Measurements from ENCODE around the gene POLG2.

The POLG2 gene

GRCh38 chr17:64496786-64497564 is at the start of gene POLG2:
Gene POLG2, minus strand, starts transcription at chr17:64497054. Its CDS starts 86 bp downstream, at chr17:64496968.
- Mint-ChIP-seq H3K4me1 (ENCODE audit: low read depth) (peaks cover 81% of the 10 kb centered on the region), H3K27me3 (no peaks in the 10 kb centered on the region), H3K4me3 (peak within 1 kb of the TSS; percentile 99), H3K27ac (peak within 1 kb of the TSS; percentile 100), H3K9me3 (no peaks in the 10 kb centered on the region), H3K36me3 (ENCODE audit: low read depth) (peaks cover 89% of the 10 kb centered on the region)
- peak; percentile 95 for DNase-seq

- Mint-ChIP-seq H3K27ac (no peak overlapping the region), H3K9me3 (no peaks in the 10 kb centered on the region), H3K4me1 (ENCODE audit: low read depth) (no peaks in the 10 kb centered on the region)
These were observed 47.9 kb upstream of the POLG2 start for GRCh38 chr17:64544742-64545141.

GRCh38 chr17:64540118-64540776 is 43.4 kb upstream of the POLG2 start:
- H3K36me3 Mint-ChIP-seq (ENCODE audit: low read depth): peaks cover 79% of the 10 kb centered on the region
- H3K9me3 Mint-ChIP-seq: no peaks in the 10 kb centered on the region
- H3K27ac Mint-ChIP-seq: peak overlapping the region; percentile 17
- H3K27me3 Mint-ChIP-seq: no peaks in the 10 kb centered on the region
- no peak for DNase-seq
- H3K4me3 Mint-ChIP-seq: no peak overlapping the region
- H3K4me1 Mint-ChIP-seq (ENCODE audit: low read depth): no peaks in the 10 kb centered on the region

More at GRCh38 chr17:64544742-64545141, 47.9 kb upstream of the POLG2 start:
- DNase-seq: no peak
- Mint-ChIP-seq H3K27me3 (no peaks in the 10 kb centered on the region), H3K4me3 (no peak overlapping the region), H3K36me3 (ENCODE audit: low read depth) (peaks cover 69% of the 10 kb centered on the region)

- peaks cover 81% of the 10 kb centered on the region for H3K36me3 Mint-ChIP-seq (ENCODE audit: low read depth)
- no peak for DNase-seq
- H3K4me3 Mint-ChIP-seq: no peak overlapping the region
- no peaks in the 10 kb centered on the region for H3K9me3 Mint-ChIP-seq
- H3K4me1 Mint-ChIP-seq (ENCODE audit: low read depth): no peaks in the 10 kb centered on the region
- H3K27me3 Mint-ChIP-seq: no peaks in the 10 kb centered on the region
- H3K27ac Mint-ChIP-seq: peak overlapping the region; percentile 55
These were observed 41.8 kb upstream of the POLG2 start for GRCh38 chr17:64538508-64539130.

- H3K27me3 Mint-ChIP-seq: no peaks in the 10 kb centered on the region
- H3K4me1 Mint-ChIP-seq (ENCODE audit: low read depth): no peaks in the 10 kb centered on the region
- peaks cover 85% of the 10 kb centered on the region for H3K36me3 Mint-ChIP-seq (ENCODE audit: low read depth)
- no peaks in the 10 kb centered on the region for H3K9me3 Mint-ChIP-seq
- peak overlapping the region; percentile 42 for H3K27ac Mint-ChIP-seq
- DNase-seq: no peak
- no peak overlapping the region for H3K4me3 Mint-ChIP-seq
These were observed 40.6 kb upstream of the POLG2 start for GRCh38 chr17:64537488-64537887.

GRCh38 chr17:64536913-64537312 is 40.1 kb upstream of the POLG2 start:
- no peaks in the 10 kb centered on the region for H3K4me1 Mint-ChIP-seq (ENCODE audit: low read depth)
- no peak overlapping the region for H3K4me3 Mint-ChIP-seq
- peak overlapping the region; percentile 42 for H3K27ac Mint-ChIP-seq
- H3K36me3 Mint-ChIP-seq (ENCODE audit: low read depth): peaks cover 85% of the 10 kb centered on the region
- H3K27me3 Mint-ChIP-seq: no peaks in the 10 kb centered on the region
- no peak for DNase-seq
- no peaks in the 10 kb centered on the region for H3K9me3 Mint-ChIP-seq

- Mint-ChIP-seq H3K27me3 (no peaks in the 10 kb centered on the region), H3K4me1 (ENCODE audit: low read depth) (no peaks in the 10 kb centered on the region)
- no peak for DNase-seq
These were observed 38.5 kb upstream of the POLG2 start for GRCh38 chr17:64535357-64535756.

GRCh38 chr17:64534187-64534586 is 37.3 kb upstream of the POLG2 start:
- Mint-ChIP-seq H3K36me3 (ENCODE audit: low read depth) (peaks cover 99% of the 10 kb centered on the region), H3K4me3 (no peak overlapping the region), H3K4me1 (ENCODE audit: low read depth) (no peaks in the 10 kb centered on the region), H3K27ac (peak overlapping the region; percentile 79), H3K9me3 (no peaks in the 10 kb centered on the region), H3K27me3 (no peaks in the 10 kb centered on the region)
- no peak for DNase-seq

More at GRCh38 chr17:64535357-64535756, 38.5 kb upstream of the POLG2 start:
- H3K36me3 Mint-ChIP-seq (ENCODE audit: low read depth): peaks cover 96% of the 10 kb centered on the region
- no peak overlapping the region for H3K4me3 Mint-ChIP-seq
- no peaks in the 10 kb centered on the region for H3K9me3 Mint-ChIP-seq
- H3K27ac Mint-ChIP-seq: peak overlapping the region; percentile 82

- peak overlapping the region; percentile 79 for H3K27ac Mint-ChIP-seq
- no peaks in the 10 kb centered on the region for H3K27me3 Mint-ChIP-seq
- H3K36me3 Mint-ChIP-seq (ENCODE audit: low read depth): peaks cover 99% of the 10 kb centered on the region
- no peaks in the 10 kb centered on the region for H3K4me1 Mint-ChIP-seq (ENCODE audit: low read depth)
- H3K4me3 Mint-ChIP-seq: no peak overlapping the region
- no peak for DNase-seq
- no peaks in the 10 kb centered on the region for H3K9me3 Mint-ChIP-seq
These were observed 36.9 kb upstream of the POLG2 start for GRCh38 chr17:64533784-64534183.

GRCh38 chr17:64532409-64532808 is 35.6 kb upstream of the POLG2 start:
- Mint-ChIP-seq H3K4me1 (ENCODE audit: low read depth) (no peaks in the 10 kb centered on the region), H3K4me3 (no peak overlapping the region), H3K27ac (peak overlapping the region; percentile 79), H3K27me3 (no peaks in the 10 kb centered on the region), H3K9me3 (no peaks in the 10 kb centered on the region), H3K36me3 (ENCODE audit: low read depth) (peaks cover 100% of the 10 kb centered on the region)
- DNase-seq: no peak

- peaks cover 100% of the 10 kb centered on the region for H3K36me3 Mint-ChIP-seq (ENCODE audit: low read depth)
These were observed 35.1 kb upstream of the POLG2 start for GRCh38 chr17:64531955-64532371.

GRCh38 chr17:64529221-64529620 is 32.4 kb upstream of the POLG2 start:
- DNase-seq: no peak
- Mint-ChIP-seq H3K27ac (peak overlapping the region; percentile 8), H3K4me3 (no peak overlapping the region), H3K27me3 (no peaks in the 10 kb centered on the region), H3K36me3 (ENCODE audit: low read depth) (peaks cover 93% of the 10 kb centered on the region), H3K9me3 (no peaks in the 10 kb centered on the region), H3K4me1 (ENCODE audit: low read depth) (no peaks in the 10 kb centered on the region)

More at GRCh38 chr17:64531955-64532371, 35.1 kb upstream of the POLG2 start:
- Mint-ChIP-seq H3K4me3 (no peak overlapping the region), H3K27ac (peak overlapping the region; percentile 79), H3K9me3 (no peaks in the 10 kb centered on the region), H3K4me1 (ENCODE audit: low read depth) (no peaks in the 10 kb centered on the region), H3K27me3 (no peaks in the 10 kb centered on the region)
- DNase-seq: no peak

GRCh38 chr17:64527914-64528313 is 31.1 kb upstream of the POLG2 start:
- Mint-ChIP-seq H3K4me3 (no peak overlapping the region), H3K36me3 (ENCODE audit: low read depth) (peaks cover 91% of the 10 kb centered on the region), H3K27ac (peak overlapping the region; percentile 4), H3K27me3 (no peaks in the 10 kb centered on the region), H3K9me3 (no peaks in the 10 kb centered on the region), H3K4me1 (ENCODE audit: low read depth) (no peaks in the 10 kb centered on the region)
- DNase-seq: no peak

GRCh38 chr17:64520359-64520758 is 23.5 kb upstream of the POLG2 start:
- no peak for DNase-seq
- Mint-ChIP-seq H3K27ac (no peak overlapping the region), H3K36me3 (ENCODE audit: low read depth) (peaks cover 84% of the 10 kb centered on the region), H3K4me1 (ENCODE audit: low read depth) (peaks cover 10% of the 10 kb centered on the region), H3K9me3 (no peaks in the 10 kb centered on the region), H3K27me3 (no peaks in the 10 kb centered on the region), H3K4me3 (no peak overlapping the region)

- Mint-ChIP-seq H3K36me3 (ENCODE audit: low read depth) (peaks cover 86% of the 10 kb centered on the region), H3K4me1 (ENCODE audit: low read depth) (peaks cover 16% of the 10 kb centered on the region), H3K4me3 (no peak overlapping the region), H3K9me3 (no peaks in the 10 kb centered on the region), H3K27me3 (no peaks in the 10 kb centered on the region), H3K27ac (no peak overlapping the region)
- DNase-seq: no peak
These were observed 22.7 kb upstream of the POLG2 start for GRCh38 chr17:64519601-64520000.

Measured in activated T-cell treated with anti-CD3 and anti-CD28 coated beads, Interleukin-2, amount 50 U/mL, for 24 hours (primary cell).